Gastroesophageal sphincter (tissue), 4 donors: ENCODE results near the gene GPD1. TPM values are rescaled to one million over a fixed set of nuclear protein-coding genes. Genes with fewer than 3 reads are reported as not detected.

Source experiments
- ATAC-seq: fragments of 150-250 bp; one replicate; pipeline ENCODE4 v1.9.1; 2016; ENCODE audit warnings: mild to moderate bottlenecking, moderate library complexity
- H3K27ac ChIP-seq, 4 donors: fragments of 200-600 bp; sonication (generic) in 3 of 4; 1 replicate in 3 of 4; 2 replicates in 1 of 4; pipeline ENCODE4 v1.5.1; 2016 to 2019
- H3K27me3 ChIP-seq: fragments of 200-600 bp; sonication (generic); one replicate; pipeline ENCODE4 v1.5.1; 2019
- H3K36me3 ChIP-seq, 2 donors: fragments of 200-600 bp; sonication (generic); one replicate each; pipeline ENCODE4 v1.5.1; 2019; ENCODE audit warnings: control low read depth in 1 of 2
- H3K4me1 ChIP-seq, 3 donors: fragments of 200-600 bp; sonication (generic); 1 replicate in 2 of 3; 2 replicates in 1 of 3; pipeline ENCODE4 v1.5.1; 2016 to 2019; ENCODE audit warnings: control low read depth in 2 of 3
- H3K4me3 ChIP-seq, 2 donors: fragments of 200-600 bp; sonication (generic); one replicate each; pipeline ENCODE4 v1.5.1; 2019; ENCODE audit warnings: mild to moderate bottlenecking in 1 of 2, moderate library complexity in 1 of 2
- H3K9me3 ChIP-seq, 3 donors: fragments of 200-600 bp; sonication (generic); one replicate each; pipeline ENCODE4 v1.5.1; 2017 to 2019; ENCODE audit warnings: control low read depth in 2 of 3
- CTCF ChIP-seq, 4 experiments: fragments of 200-600 bp in 2 of 4; fragments of 450-650 bp in 2 of 4; sonication (generic) in 1 of 4; IDR thresholded peaks; one replicate each; pipeline ENCODE4 v1.5.1; 2017 to 2019; ENCODE audit warnings: antibody characterized with exemption in 4 of 4, mild to moderate bottlenecking in 2 of 4, moderate library complexity in 2 of 4
- EP300 ChIP-seq: sonication (generic); formaldehyde crosslinking; IDR thresholded peaks from one replicate; pipeline ENCODE4 v1.6.1; 2017; ENCODE audit warnings: antibody characterized with exemption, mild to moderate bottlenecking
- POLR2A ChIP-seq, 2 donors: fragments of 450-650 bp; IDR thresholded peaks; one replicate each; pipeline ENCODE4 v1.6.1; 2017; ENCODE audit warnings: antibody characterized with exemption in 2 of 2, mild to moderate bottlenecking in 2 of 2, moderate library complexity in 1 of 2
- POLR2AphosphoS5 ChIP-seq: sonication (generic); formaldehyde crosslinking; IDR thresholded peaks from one replicate; pipeline ENCODE4 v1.6.1; 2017; ENCODE audit warnings: antibody characterized with exemption
- WGBS, 2 donors: methylation state at CpG; one replicate each; pipeline ENCODE4 v1.1.5; 2018; ENCODE audit warnings: low coverage in 1 of 2; 5-methylcytosine and 5-hydroxymethylcytosine counted together
- total RNA-seq, 4 donors: library from RNA; depleted of rRNA; stranded (reverse); fragments of >200 nt; gene quantifications; one replicate each; pipeline ENCODE4 v1.1.0, GENCODE V29; 2016

The GPD1 gene
- total RNA-seq, 4 donors from 2014 or later = 0.08 to 49.5 (median 1.3) TPM

- no peak for ATAC-seq
- no peaks in the 10 kb centered on the region for H3K27me3 ChIP-seq
- no peak overlapping the region for H3K27ac ChIP-seq
- TF ChIP-seq CTCF (IDR thresholded peaks at IDR 0.05) = no peak
- no peak for TF ChIP-seq POLR2A (IDR thresholded peaks at IDR 0.05)
- TF ChIP-seq POLR2AphosphoS5 = no peak
- TF ChIP-seq EP300 = no peak
- H3K4me1 ChIP-seq = peaks cover 0 to 55% (median 0%) of the 10 kb centered on the region in 3 donors
- no peak overlapping the region for H3K4me3 ChIP-seq
- no peaks in the 10 kb centered on the region for H3K9me3 ChIP-seq
- 100% methylated on average over 1 of the region's 2 CpGs; no CpG with 5 or more reads in 1 of the 2 donors for WGBS, 2 donors
- H3K36me3 ChIP-seq = peaks cover 0 to 83% of the 10 kb centered on the region in 2 donors
Measured at GRCh38 chr12:50119387-50119786, 15.6 kb downstream of the GPD1 start.

- H3K4me1 ChIP-seq = peaks cover 0 to 53% (median 0%) of the 10 kb centered on the region in 3 donors
- 80% methylated on average over 3 of the region's 3 CpGs; no CpG with 5 or more reads in 1 of the 2 donors for WGBS, 2 donors
- no peaks in the 10 kb centered on the region for H3K27me3 ChIP-seq
- peaks cover 0 to 75% of the 10 kb centered on the region in 2 donors for H3K36me3 ChIP-seq
- no peaks in the 10 kb centered on the region for H3K9me3 ChIP-seq
- no peak overlapping the region for H3K4me3 ChIP-seq
- ATAC-seq = no peak
- H3K27ac ChIP-seq = no peak overlapping the region
- TF ChIP-seq CTCF (IDR thresholded peaks at IDR 0.05) (no peak), POLR2A (IDR thresholded peaks at IDR 0.05) (no peak), EP300 (no peak), POLR2AphosphoS5 (no peak)
Measured at GRCh38 chr12:50120521-50120920, 16.7 kb downstream of the GPD1 start.

GRCh38 chr12:50120953-50121352 lies 17.1 kb downstream of the GPD1 start:
- Histone ChIP-seq H3K4me3 (no peak overlapping the region), H3K27me3 (no peaks in the 10 kb centered on the region), H3K4me1 (peaks cover 0 to 53% (median 0%) of the 10 kb centered on the region in 3 donors), H3K9me3 (no peaks in the 10 kb centered on the region), H3K36me3 (peaks cover 0 to 72% of the 10 kb centered on the region in 2 donors), H3K27ac (no peak overlapping the region)
- no peak for ATAC-seq
- WGBS, 2 donors = 100% methylated on average over 1 of the region's 3 CpGs
- no peak for TF ChIP-seq CTCF (IDR thresholded peaks at IDR 0.05)
- no peak for TF ChIP-seq POLR2A (IDR thresholded peaks at IDR 0.05)
- TF ChIP-seq EP300 = no peak
- no peak for TF ChIP-seq POLR2AphosphoS5

GRCh38 chr12:50121641-50122040 lies 17.8 kb downstream of the GPD1 start:
- no peaks in the 10 kb centered on the region for H3K27me3 ChIP-seq
- H3K9me3 ChIP-seq = no peaks in the 10 kb centered on the region
- no peak overlapping the region for H3K27ac ChIP-seq
- no peak overlapping the region for H3K4me3 ChIP-seq
- TF ChIP-seq POLR2AphosphoS5 = no peak
- TF ChIP-seq POLR2A (IDR thresholded peaks at IDR 0.05) = no peak
- TF ChIP-seq EP300 = no peak
- no peak for TF ChIP-seq CTCF (IDR thresholded peaks at IDR 0.05)
- peaks cover 0 to 51% (median 0%) of the 10 kb centered on the region in 3 donors for H3K4me1 ChIP-seq
- ATAC-seq = no peak
- WGBS, 2 donors = 81 to 96% methylated on average over 3 to 4 of the region's 5 CpGs
- peaks cover 0 to 72% of the 10 kb centered on the region in 2 donors for H3K36me3 ChIP-seq

- H3K36me3 ChIP-seq = peaks cover 0 to 78% of the 10 kb centered on the region in 2 donors
- peaks cover 0 to 35% (median 0%) of the 10 kb centered on the region in 3 donors for H3K4me1 ChIP-seq
- ATAC-seq = no peak
- no peak overlapping the region for H3K4me3 ChIP-seq
- no peak for TF ChIP-seq CTCF (IDR thresholded peaks at IDR 0.05)
- no peak for TF ChIP-seq EP300
- TF ChIP-seq POLR2A (IDR thresholded peaks at IDR 0.05) = no peak
- no peak for TF ChIP-seq POLR2AphosphoS5
- no peaks in the 10 kb centered on the region for H3K27me3 ChIP-seq
- 53 to 58% methylated on average over 2 of the region's 2 CpGs for WGBS, 2 donors
- H3K9me3 ChIP-seq = no peaks in the 10 kb centered on the region
- H3K27ac ChIP-seq = no peak overlapping the region
Measured at GRCh38 chr12:50123203-50123602, 19.4 kb downstream of the GPD1 start.
